Astrocyte (in vitro differentiated cells and primary cell): Measurements from ENCODE around the gene NPEPL1.

Experiments
- CTCF ChIP-seq: IDR thresholded peaks from 2 replicates; pipeline ENCODE4 v1.5.1; 2011; ENCODE audit warnings: low read depth, mild to moderate bottlenecking, inconsistent platforms, low read length, moderate library complexity; ENCODE audit not compliant: insufficient read depth
- EZH2 ChIP-seq: IDR thresholded peaks from 2 replicates; pipeline ENCODE4 v1.6.1; 2012; ENCODE audit warnings: mild to moderate bottlenecking, low read length, inconsistent platforms; ENCODE audit not compliant: insufficient read depth

- no peak for TF ChIP-seq CTCF
- no peak for TF ChIP-seq EZH2
These were observed 31.0 kb downstream of the NPEPL1 start for GRCh38 chr20:58723628-58723984.
